ENCODE data around the gene DNAJB14. TPM values are rescaled to one million over a fixed set of nuclear protein-coding genes. Genes with fewer than 3 reads are reported as not detected.
A peak's percentile ranks its signal among the peaks of the same experiment; 100 is the strongest.

The DNAJB14 gene
- total RNA-seq (2012; rRNA removed) (15.6 and 40.3 TPM in 2 replicates), polyA plus RNA-seq (2012; rRNA removed) (12.9 and 14.8 TPM in 2 replicates), Bru-seq, nascent RNA (percentile 92 among the genes with signal in this experiment), BruChase-seq, experiment 1, labeled RNA remaining after a 6-hour chase (percentile 91 among the genes with signal in this experiment), BruChase-seq, experiment 2, labeled RNA remaining after a 2-hour chase (percentile 95 among the genes with signal in this experiment)
- polyA plus RNA-seq (2012; cell fraction: cytosol; rRNA removed): 0.61 and 0.92 TPM in 2 replicates
- 12.4 and 19.6 TPM in 2 replicates for polyA plus RNA-seq (2012; cell fraction: nucleus; rRNA removed; ENCODE audit: low replicate concordance)
- long read RNA-seq, full-length matches to known transcripts: 58 of 64 reads
- long read RNA-seq, partial matches to known transcripts: 0 of 64 reads
- long read RNA-seq, other reads (novel, unspliced or antisense): 6 of 64 reads

DNA sequence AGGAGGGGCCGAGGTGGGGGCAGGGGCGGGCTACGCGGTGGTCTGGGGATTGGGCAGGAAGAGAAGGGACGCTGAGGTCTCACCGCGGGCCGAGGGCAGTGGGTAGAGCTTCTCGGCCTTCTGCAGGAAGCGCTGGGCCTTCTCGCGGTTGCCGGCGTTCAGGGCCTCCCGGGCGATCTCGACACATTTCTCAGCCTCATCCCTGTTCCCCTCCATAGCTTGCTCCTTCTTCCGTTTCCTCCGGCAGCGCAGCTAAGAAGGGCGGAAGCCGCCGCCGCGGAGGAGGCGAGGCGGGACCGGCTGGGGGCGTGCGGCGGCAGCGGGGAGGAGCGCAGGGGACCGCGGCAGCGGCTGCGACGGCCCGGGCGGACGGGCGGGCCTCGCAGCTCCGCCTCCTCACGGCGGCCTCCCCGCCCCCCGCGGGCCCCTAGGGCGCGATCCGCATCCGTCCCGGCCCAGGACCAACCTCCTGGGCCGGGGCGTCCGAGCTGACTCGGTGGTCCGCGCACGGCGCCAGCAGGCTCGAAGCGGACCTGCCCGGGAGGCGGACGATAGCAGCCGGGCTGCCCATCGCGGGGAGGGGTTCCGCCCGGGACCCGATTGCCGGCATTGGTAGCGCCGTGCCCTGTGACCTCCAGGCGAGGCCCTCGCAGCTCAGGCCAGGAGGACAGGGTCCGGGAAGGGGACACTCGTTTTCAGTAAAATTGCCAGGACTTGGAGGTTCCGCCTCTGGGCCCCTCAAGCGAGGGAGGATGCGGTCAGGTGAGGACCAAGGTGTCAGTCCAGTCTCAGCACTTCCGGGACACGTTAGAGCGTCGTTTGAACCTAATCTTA is at the start of gene DNAJB14:
Gene DNAJB14, minus strand, starts transcription at position 263 of the 834 bp plus-strand sequence. Its CDS starts 47 bp downstream, at position 216.
- Histone ChIP-seq H3K4ac (ENCODE audit: low read depth, low read length) (peak within 1 kb of the TSS; percentile 89), H3K4me1 (ENCODE audit: control insufficient read depth, insufficient read depth, low read length) (peaks cover 4% of the 10 kb centered on the region; the same call in 1 of the 2 replicates), H2AFZ (replicated peaks; ENCODE audit: low read length, poor library complexity) (peak within 1 kb of the TSS; percentile 95), H3K4me2 (ENCODE audit: low read depth, low read length) (peak within 1 kb of the TSS; percentile 99), H2AK9ac (replicated peaks; ENCODE audit: low read depth, low read length, poor library complexity) (peak within 1 kb of the TSS; percentile 84), H3K9me3 (ENCODE audit: control insufficient read depth, insufficient read depth, low read length) (no peaks in the 10 kb centered on the region), H3K4me3 (ENCODE audit: insufficient read depth, low read depth, low read length) (peak within 1 kb of the TSS; percentile 100), H3K14ac (replicated peaks; ENCODE audit: low read depth, low read length) (peak within 1 kb of the TSS; percentile 94), H2BK120ac (ENCODE audit: low read depth, low read length) (no peak within 1 kb of the TSS), H4K91ac (ENCODE audit: insufficient read depth, low read depth, low read length) (peak within 1 kb of the TSS; percentile 86), H3K56ac (ENCODE audit: extremely low read depth, insufficient read depth, low read length) (peak within 1 kb of the TSS; percentile 76), H2BK20ac (ENCODE audit: low read depth, low read length) (0 out of 2 replicates have a peak within 1 kb of the TSS, but pooled peaks have one; percentile 13), H3K79me1 (ENCODE audit: low read depth in 1 of 2, low read length in 2 of 2) (peaks cover 12 to 35% of the 10 kb centered on the region in 2 experiments), H3K27me3 (ENCODE audit: control insufficient read depth, insufficient read depth, low read length) (no peaks in the 10 kb centered on the region), H3K9me1 (ENCODE audit: insufficient read depth, low read length) (no peaks in the 10 kb centered on the region), H3K36me3 (ENCODE audit: control insufficient read depth, insufficient read depth, low read length) (peaks cover 4% of the 10 kb centered on the region; the same call in 1 of the 2 replicates), H3K9ac (ENCODE audit: low read depth, low read length) (peak within 1 kb of the TSS; percentile 100), H2BK5ac (ENCODE audit: low read depth, low read length, poor library complexity, severe bottlenecking) (peak within 1 kb of the TSS; percentile 70), H4K8ac (ENCODE audit: low read depth in 2 of 2, low read length in 2 of 2) (peak within 1 kb of the TSS; percentile 70 to 92), H2BK15ac (ENCODE audit: low read depth, low read length) (no peak within 1 kb of the TSS), H4K20me1 (ENCODE audit: insufficient read depth, low read length) (peaks cover 22% of the 10 kb centered on the region), H3K18ac (ENCODE audit: low read depth, low read length) (peak within 1 kb of the TSS; percentile 65), H3K27ac (ENCODE audit: insufficient read depth, low read length) (peak within 1 kb of the TSS; percentile 86), H2AK5ac (ENCODE audit: low read depth, low read length) (peak within 1 kb of the TSS; percentile 57; the same call in 1 of the 2 replicates), H4K5ac (ENCODE audit: low read depth, low read length) (peak within 1 kb of the TSS; percentile 92), H3K23ac (ENCODE audit: low read depth, low read length) (peak within 1 kb of the TSS; percentile 98)
- intact Hi-C loops (cut with micrococcal nuclease) (loop anchor here (5.0 kb wide), 3 partner anchors 114 to 189 kb away; no protein-coding TSS in a partner anchor), dilution Hi-C loops (cut with HindIII; ENCODE audit: low sequenced_read_pairs, unreplicated experiment) (no loop called here), in situ Hi-C loops (cut with MboI; ENCODE audit: low sequenced_read_pairs) (loop anchor here (10.0 kb wide), 1 partner anchor 382 kb away; the partner anchor contains the start of gene TRMT10A)
- ChIA-PET CTCF (interaction anchor here (0.6 to 0.7 kb wide), 2 partner anchors 62 to 953 kb away, joined by 3 read pairs; no protein-coding TSS in a partner anchor), POLR2A (ENCODE audit: unreplicated experiment) (interaction anchor here (0.7 to 1.1 kb wide), 2 partner anchors 51 to 52 kb away, joined by 3 read pairs; partner anchors contain the start of gene LAMTOR3)
- BruUV-seq (replicated peaks): no TSS peak
- peak; percentile 41; the same call in 1 of the 2 replicates for TF ChIP-seq POLR2A (IDR thresholded peaks at IDR 0.05; ENCODE audit: low read depth, low read length)
- TF ChIP-seq MAZ (IDR thresholded peaks at IDR 0.05; ENCODE audit: borderline replicate concordance, low read depth, low read length): peak; percentile 50; the same call in 1 of the 2 replicates
- peak; percentile 48; the same call in 1 of the 2 replicates for TF ChIP-seq MXI1 (IDR thresholded peaks at IDR 0.05; ENCODE audit: borderline replicate concordance, low read depth, low read length)
- no peak for TF ChIP-seq CHD1 (IDR thresholded peaks at IDR 0.05; ENCODE audit: low read depth, low read length)
- DNase-seq (peak; percentile 69), ATAC-seq (ENCODE audit: low read depth) (peak; percentile 69)
- 0% methylated on average over 32 of the region's 87 CpGs; no CpG with 5 or more reads in 1 of the 2 experiments for WGBS, 2 experiments (ENCODE audit: extremely low coverage in 2 of 2, insufficient read length in 1 of 2)
